H1 (cell line): ENCODE data around the gene RMND5B. TPM values are rescaled to one million over a fixed set of nuclear protein-coding genes. Genes with fewer than 3 reads are reported as not detected.

Experiments
- CTCF ChIA-PET: fragments of 300-600 bp; sonication (Branson Sonifier 250); formaldehyde crosslinking; loops from one replicate; lab custom pipeline; 2021; ENCODE audit not compliant: partially characterized antibody; lab: Charles Lee
- POLR2A ChIA-PET: fragments of 300-600 bp; sonication (Branson Sonifier 250); formaldehyde crosslinking; loops from one replicate; lab custom pipeline; 2021; ENCODE audit warnings: inconsistent platforms; ENCODE audit not compliant: partially characterized antibody; lab: Charles Lee
- DNase-seq, 2 experiments: peaks; one replicate each; pipeline versions ENCODE4 v3.0.0 to v3.0.0-alpha.2; 2010 to 2022; ENCODE audit warnings: low spot score in 2 of 2, low read depth in 1 of 2, mixed read lengths in 1 of 2
- FAIRE-seq: peaks from 2 replicates; lab custom pipeline; 2011; peaks lifted over from hg19 to GRCh38; lab: Jason Lieb, UNC
- H2AFZ ChIP-seq: 2 replicates; pipeline ENCODE4 v1.8.1; 2012; ENCODE audit warnings: low read length, inconsistent platforms
- H2AK5ac ChIP-seq: 2 replicates; pipeline ENCODE4 v1.6.1; 2013; ENCODE audit warnings: low read depth, low read length
- H2BK120ac ChIP-seq: replicated peaks from 2 replicates; pipeline ENCODE3; 2013; ENCODE audit warnings: low read depth, low read length, inconsistent platforms
- H2BK12ac ChIP-seq: 2 replicates; pipeline ENCODE4 v1.6.1; 2013; ENCODE audit warnings: low read depth, low read length
- H2BK15ac ChIP-seq: 2 replicates; pipeline ENCODE4 v1.6.1; 2013; ENCODE audit warnings: low read length
- H2BK20ac ChIP-seq: 2 replicates; pipeline ENCODE4 v1.6.1; 2013; ENCODE audit warnings: low read length
- H2BK5ac ChIP-seq: 2 replicates; pipeline ENCODE4 v1.6.1; 2013; ENCODE audit warnings: low read depth, low read length
- H3K14ac ChIP-seq: 2 replicates; pipeline ENCODE4 v1.6.1; 2013; ENCODE audit warnings: inconsistent platforms; ENCODE audit not compliant: insufficient read length
- H3K18ac ChIP-seq: 2 replicates; pipeline ENCODE4 v1.6.1; 2013; ENCODE audit warnings: low read length; ENCODE audit errors: extremely low read depth
- H3K23ac ChIP-seq: 2 replicates; pipeline ENCODE4 v1.6.1; 2013; ENCODE audit warnings: inconsistent platforms; ENCODE audit not compliant: insufficient read length
- H3K23me2 ChIP-seq: 2 replicates; pipeline ENCODE4 v1.6.1; 2013; ENCODE audit warnings: low read depth, low read length
- H3K27ac ChIP-seq: 2 replicates; pipeline ENCODE4 v1.6.1; 2011; ENCODE audit warnings: low read depth, low read length, inconsistent platforms
- H3K27me3 ChIP-seq, 4 experiments: replicated peaks in 1 of 4; 1 replicate in 1 of 4; 2 replicates in 3 of 4; pipeline versions ENCODE4 v1.6.1 to v1.8.1; 2011 to 2013; ENCODE audit warnings: low read length in 3 of 4, mild to moderate bottlenecking in 3 of 4, inconsistent platforms in 2 of 4, mixed read lengths in 2 of 4, moderate library complexity in 1 of 4; ENCODE audit not compliant: control insufficient read depth in 3 of 4, insufficient read depth in 3 of 4; ENCODE audit errors: extremely low read depth in 1 of 4
- H3K36me3 ChIP-seq, 4 experiments: 2 replicates each; pipeline versions ENCODE4 v1.6.1 to v1.8.1; 2011 to 2013; ENCODE audit warnings: mild to moderate bottlenecking in 4 of 4, low read length in 3 of 4, moderate library complexity in 2 of 4, control low read depth in 1 of 4, inconsistent platforms in 1 of 4; ENCODE audit not compliant: insufficient read depth in 4 of 4, control insufficient read depth in 2 of 4
- H3K4ac ChIP-seq: replicated peaks from 2 replicates; pipeline ENCODE3; 2013; ENCODE audit warnings: low read length, low read depth, mixed read lengths, inconsistent platforms; ENCODE audit not compliant: insufficient read length
- H3K4me1 ChIP-seq, 4 experiments: replicated peaks in 1 of 4; 1 replicate in 1 of 4; 2 replicates in 3 of 4; pipeline versions ENCODE4 v1.6.1 to v1.8.1; 2011 to 2013; ENCODE audit warnings: low read length in 3 of 4, inconsistent platforms in 2 of 4, mixed read lengths in 1 of 4; ENCODE audit not compliant: insufficient read depth in 4 of 4, control insufficient read depth in 3 of 4
- H3K4me2 ChIP-seq, 2 experiments: 2 replicates each; pipeline versions ENCODE4 v1.6.1 to v1.8.1; 2011 to 2013; ENCODE audit warnings: low read depth in 2 of 2, low read length in 2 of 2, control low read depth in 1 of 2, inconsistent platforms in 1 of 2, mild to moderate bottlenecking in 1 of 2; ENCODE audit not compliant: insufficient read depth in 1 of 2
- H3K4me3 ChIP-seq, 4 experiments: fragments of 200-600, 300-600 bp in 1 of 4; sonication (generic), shearing (Covaris generic), sonication (Bioruptor Twin) in 1 of 4; 2 replicates each; pipeline versions ENCODE4 v1.5.1 to v1.8.1; 2011 to 2016; ENCODE audit warnings: low read length in 4 of 4, low read depth in 3 of 4, control low read depth in 2 of 4, inconsistent platforms in 2 of 4, mild to moderate bottlenecking in 2 of 4, mixed read lengths in 1 of 4, moderate library complexity in 1 of 4; ENCODE audit not compliant: insufficient read depth in 2 of 4; ENCODE audit errors: extremely low read depth in 1 of 4
- H3K56ac ChIP-seq: replicated peaks from 2 replicates; pipeline ENCODE3; 2013; ENCODE audit warnings: low read depth, mild to moderate bottlenecking, mixed read lengths, low read length, inconsistent platforms; ENCODE audit not compliant: insufficient read length
- H3K79me1 ChIP-seq: 2 replicates; pipeline ENCODE4 v1.6.1; 2013; ENCODE audit warnings: low read depth, low read length, control low read depth
- H3K79me2 ChIP-seq, 2 experiments: 2 replicates each; pipeline versions ENCODE4 v1.6.1 to v1.8.1; 2012 to 2013; ENCODE audit warnings: low read length in 2 of 2, mild to moderate bottlenecking in 2 of 2, inconsistent platforms in 1 of 2; ENCODE audit not compliant: insufficient read depth in 2 of 2, control insufficient read depth in 1 of 2
- H3K9ac ChIP-seq, 4 experiments: replicated peaks in 1 of 4; 1 replicate in 1 of 4; 2 replicates in 3 of 4; pipeline versions ENCODE4 v1.6.1 to v1.8.1; 2011 to 2013; ENCODE audit warnings: low read depth in 3 of 4, low read length in 3 of 4, control low read depth in 2 of 4, mild to moderate bottlenecking in 2 of 4, moderate library complexity in 2 of 4, inconsistent platforms in 1 of 4; ENCODE audit errors: extremely low read depth in 1 of 4
- H3K9me3 ChIP-seq, 2 experiments: 2 replicates each; pipeline versions ENCODE4 v1.6.1 to v1.8.1; 2012 to 2013; ENCODE audit warnings: mild to moderate bottlenecking in 2 of 2, moderate library complexity in 2 of 2, control low read depth in 1 of 2, inconsistent platforms in 1 of 2, low read depth in 1 of 2, low read length in 1 of 2, mixed read lengths in 1 of 2; ENCODE audit not compliant: insufficient read depth in 2 of 2
- H4K20me1 ChIP-seq, 2 experiments: replicated peaks in 1 of 2; 2 replicates each; pipeline versions ENCODE3 to v1.8.1; 2011 to 2013; ENCODE audit warnings: inconsistent platforms in 2 of 2, low read length in 2 of 2, mild to moderate bottlenecking in 1 of 2; ENCODE audit not compliant: insufficient read depth in 2 of 2, control insufficient read depth in 1 of 2
- H4K5ac ChIP-seq: 2 replicates; pipeline ENCODE4 v1.6.1; 2013; ENCODE audit warnings: low read length, low read depth, mixed read lengths, inconsistent platforms; ENCODE audit not compliant: insufficient read length
- H4K8ac ChIP-seq: 2 replicates; pipeline ENCODE4 v1.8.0; 2013; ENCODE audit warnings: mild to moderate bottlenecking, moderate library complexity, low read length, inconsistent platforms; ENCODE audit not compliant: insufficient read depth; ENCODE audit errors: extremely low read depth
- H4K91ac ChIP-seq: replicated peaks from 2 replicates; pipeline ENCODE3; 2013; ENCODE audit warnings: low read length, mixed read lengths, inconsistent platforms; ENCODE audit not compliant: insufficient read length
- MAX ChIP-seq: IDR thresholded peaks from 2 replicates; pipeline ENCODE4 v1.6.1; 2012; ENCODE audit warnings: inconsistent platforms
- POLR2AphosphoS5 ChIP-seq: IDR thresholded peaks from 2 replicates; pipeline ENCODE4 v1.6.1; 2011; ENCODE audit warnings: low read depth, low read length
- WGBS, 2 experiments: shearing (Covaris generic) in 1 of 2; methylation state at CpG; one replicate each; pipeline versions ENCODE4 v1.1.6 to v1.1.7; 2013 to 2015; ENCODE audit warnings: low lambda C conversion rate in 2 of 2, mixed read lengths in 2 of 2, inconsistent platforms in 1 of 2, low coverage in 1 of 2, missing lambda C conversion rate in 1 of 2; ENCODE audit not compliant: insufficient replicate concordance in 2 of 2, insufficient coverage in 1 of 2, insufficient read length in 1 of 2; ENCODE audit errors: extremely low coverage in 1 of 2, missing lambda C conversion rate in 1 of 2; 5-methylcytosine and 5-hydroxymethylcytosine counted together
- polyA plus RNA-seq, 7 experiments: library from polyadenylated mRNA; depleted of rRNA in 3 of 7; stranded (reverse) in 5 of 7; unstranded in 2 of 7; fragments of >200 nt in 5 of 7; fragments of 200-250 nt in 2 of 7; gene quantifications; 1 replicate in 5 of 7; 2 replicates in 1 of 7; 4 replicates in 1 of 7; pipeline versions ENCODE4 v1.2.1 to v1.2.3, GENCODE V29; 2011 to 2013; ENCODE audit warnings: missing spikeins in 2 of 7, mixed read lengths in 2 of 7
- total RNA-seq: library from RNA; stranded (reverse); fragmentation: NEBNext Ultra II Directional; extraction: Animal tissue kit (Norgen Biotek cat#: 25700); gene quantifications from 2 replicates; pipeline ENCODE4 v1.2.1, GENCODE V29; 2021

Gene RMND5B
- total and polyA plus RNA-seq, 2 of the 8 experiments (the other 6 are each of a cell fraction or from before 2014, with no cell fraction given) = 75.9 to 90.2 TPM

- no peak for TF ChIP-seq MAX
- TF ChIP-seq POLR2AphosphoS5 = no peak
- H3K4me2 ChIP-seq = no peak overlapping the region
- no peak overlapping the region for H3K14ac ChIP-seq
- no peak overlapping the region for H2AK5ac ChIP-seq
- no peaks in the 10 kb centered on the region for H3K9me3 ChIP-seq
- H4K5ac ChIP-seq = no peak overlapping the region
- no peaks in the 10 kb centered on the region for H3K27me3 ChIP-seq
- no peak overlapping the region for H3K9ac ChIP-seq
- FAIRE-seq = no peak
- 0 out of 2 replicates have a peak overlapping the region, but pooled peaks have one; percentile 16 for H2BK20ac ChIP-seq
- H3K23ac ChIP-seq = no peak overlapping the region
- H3K27ac ChIP-seq = no peak overlapping the region
- H3K36me3 ChIP-seq = no peaks in the 10 kb centered on the region
- H2BK120ac ChIP-seq = no peak overlapping the region
- peaks cover 8 to 38% of the 10 kb centered on the region in 2 experiments; a peak in 3 of 4 replicates for H3K79me2 ChIP-seq
- H3K4me3 ChIP-seq = no peak overlapping the region
- H2BK15ac ChIP-seq = no peak overlapping the region
- H3K4me1 ChIP-seq = peaks cover under 1 to 32% (median 20%) of the 10 kb centered on the region in 4 experiments
- no peak overlapping the region for H2BK5ac ChIP-seq
- H4K91ac ChIP-seq = no peak overlapping the region
- no peak overlapping the region for H4K8ac ChIP-seq
- H3K79me1 ChIP-seq = peaks cover 9% of the 10 kb centered on the region
- no peak overlapping the region for H3K4ac ChIP-seq
- ChIA-PET POLR2A (interaction anchor here (1.9 to 27.9 kb wide), 2 partner anchors 22 to 34 kb away, joined by 6 to 1250 read pairs; partner anchors contain the start of genes NHP2 and RMND5B), CTCF (interaction anchor here (1.3 kb wide), 1 partner anchor 11 kb away, joined by 4 read pairs; no protein-coding TSS in a partner anchor)
- peaks cover 0 to 7% of the 10 kb centered on the region in 2 experiments for H4K20me1 ChIP-seq
- H3K18ac ChIP-seq = no peak overlapping the region
- H2AFZ ChIP-seq = no peak overlapping the region
- 91% methylated on average over 2 of the region's 3 CpGs; no CpG with 5 or more reads in 1 of the 2 experiments for WGBS, 2 experiments
- H3K23me2 ChIP-seq = peaks cover 20% of the 10 kb centered on the region
- H3K56ac ChIP-seq = no peak overlapping the region
- H2BK12ac ChIP-seq = no peak overlapping the region
- DNase-seq = no peak
Measured at GRCh38 chr5:178111925-178112324, 18.9 kb upstream of the RMND5B start.
